ENCODE measurements around the gene SUPT3H. TPM values are rescaled to one million over a fixed set of nuclear protein-coding genes. Genes with fewer than 3 reads are reported as not detected.

Gene SUPT3H
- total RNA-seq, 1 donor from 2014 or later: 6.7 TPM

GRCh38 chr6:45254253-45254652, 123.5 kb downstream of the SUPT3H start:
- no peak for TF ChIP-seq CTCF (IDR thresholded peaks at IDR 0.05)
- intact Hi-C loops (cut with DNase I): no loop called here
- H3K36me3 ChIP-seq: no peaks in the 10 kb centered on the region
- no peak overlapping the region for H3K27ac ChIP-seq
- no peaks in the 10 kb centered on the region for H3K27me3 ChIP-seq (ENCODE audit: low read depth)
- no peak overlapping the region for H3K4me3 ChIP-seq
- no peaks in the 10 kb centered on the region for H3K9me3 ChIP-seq
- no peaks in the 10 kb centered on the region for H3K4me1 ChIP-seq
- ATAC-seq: no peak
- no peak for DNase-seq

- intact Hi-C loops (cut with DNase I): no loop called here
- TF ChIP-seq CTCF (IDR thresholded peaks at IDR 0.05): no peak
- no peaks in the 10 kb centered on the region for H3K9me3 ChIP-seq
- ATAC-seq (no peak), DNase-seq (no peak)
- no peak overlapping the region for H3K27ac ChIP-seq
- no peaks in the 10 kb centered on the region for H3K36me3 ChIP-seq
- H3K4me1 ChIP-seq: no peaks in the 10 kb centered on the region
- H3K4me3 ChIP-seq: no peak overlapping the region
- H3K27me3 ChIP-seq (ENCODE audit: low read depth): no peaks in the 10 kb centered on the region
Measured at GRCh38 chr6:45253453-45253852, 124.3 kb downstream of the SUPT3H start.

- ATAC-seq (no peak), DNase-seq (no peak)
- Histone ChIP-seq H3K4me3 (no peak overlapping the region), H3K9me3 (peaks cover 6% of the 10 kb centered on the region), H3K4me1 (no peaks in the 10 kb centered on the region), H3K27me3 (ENCODE audit: low read depth) (no peaks in the 10 kb centered on the region), H3K27ac (no peak overlapping the region), H3K36me3 (no peaks in the 10 kb centered on the region)
- intact Hi-C loops (cut with DNase I): no loop called here
- TF ChIP-seq CTCF (IDR thresholded peaks at IDR 0.05): no peak
Measured at GRCh38 chr6:45231660-45232059, 146.1 kb downstream of the SUPT3H start.

GRCh38 chr6:45229416-45229815, 148.3 kb downstream of the SUPT3H start:
- H3K4me3 ChIP-seq: no peak overlapping the region
- no peaks in the 10 kb centered on the region for H3K4me1 ChIP-seq
- no peak for TF ChIP-seq CTCF (IDR thresholded peaks at IDR 0.05)
- no peak for ATAC-seq
- no peaks in the 10 kb centered on the region for H3K36me3 ChIP-seq
- no peaks in the 10 kb centered on the region for H3K27me3 ChIP-seq (ENCODE audit: low read depth)
- H3K9me3 ChIP-seq: peaks cover 6% of the 10 kb centered on the region
- DNase-seq: no peak
- intact Hi-C loops (cut with DNase I): no loop called here
- H3K27ac ChIP-seq: no peak overlapping the region

- intact Hi-C loops (cut with DNase I): no loop called here
- Histone ChIP-seq H3K4me3 (no peak overlapping the region), H3K4me1 (no peaks in the 10 kb centered on the region), H3K36me3 (no peaks in the 10 kb centered on the region), H3K27ac (no peak overlapping the region), H3K9me3 (peaks cover 3% of the 10 kb centered on the region), H3K27me3 (ENCODE audit: low read depth) (no peaks in the 10 kb centered on the region)
- no peak for TF ChIP-seq CTCF (IDR thresholded peaks at IDR 0.05)
- DNase-seq (no peak), ATAC-seq (no peak)
Measured at GRCh38 chr6:45226081-45226480, 151.7 kb downstream of the SUPT3H start.

GRCh38 chr6:45222380-45222779, 155.4 kb downstream of the SUPT3H start:
- H3K27me3 ChIP-seq (ENCODE audit: low read depth): no peaks in the 10 kb centered on the region
- no peak for TF ChIP-seq CTCF (IDR thresholded peaks at IDR 0.05)
- H3K36me3 ChIP-seq: no peaks in the 10 kb centered on the region
- H3K4me1 ChIP-seq: no peaks in the 10 kb centered on the region
- ATAC-seq (no peak), DNase-seq (no peak)
- H3K4me3 ChIP-seq: no peak overlapping the region
- H3K27ac ChIP-seq: no peak overlapping the region
- no peaks in the 10 kb centered on the region for H3K9me3 ChIP-seq
- intact Hi-C loops (cut with DNase I): no loop called here
